ENCODE measurements around the gene FGGY.

The FGGY gene

DNA sequence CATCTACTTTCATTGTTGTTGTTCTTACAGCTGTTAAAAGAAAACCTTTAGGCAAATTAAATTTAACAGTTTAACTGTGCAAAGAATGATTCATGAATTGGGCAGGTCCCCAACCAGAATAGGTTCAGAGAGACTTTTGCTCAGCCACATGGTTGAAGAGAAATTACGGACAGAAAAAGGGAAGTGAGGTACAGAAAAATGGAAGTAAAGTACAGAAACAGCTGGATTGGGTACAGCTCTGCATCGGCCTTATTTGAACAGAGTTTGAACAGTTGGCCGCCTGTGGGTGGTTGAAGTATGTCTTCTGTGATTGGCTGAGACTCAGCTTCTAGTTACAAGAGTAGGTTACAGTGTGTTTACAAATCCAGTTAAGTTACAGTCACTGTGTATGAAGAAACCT, 210.1 kb downstream of the FGGY start:
- H3K4me3 ChIP-seq (ENCODE audit: low read depth, low read length), result no peak overlapping the region
- no peak for DNase-seq (ENCODE audit: low read depth)
- TF ChIP-seq, protein P1, sequence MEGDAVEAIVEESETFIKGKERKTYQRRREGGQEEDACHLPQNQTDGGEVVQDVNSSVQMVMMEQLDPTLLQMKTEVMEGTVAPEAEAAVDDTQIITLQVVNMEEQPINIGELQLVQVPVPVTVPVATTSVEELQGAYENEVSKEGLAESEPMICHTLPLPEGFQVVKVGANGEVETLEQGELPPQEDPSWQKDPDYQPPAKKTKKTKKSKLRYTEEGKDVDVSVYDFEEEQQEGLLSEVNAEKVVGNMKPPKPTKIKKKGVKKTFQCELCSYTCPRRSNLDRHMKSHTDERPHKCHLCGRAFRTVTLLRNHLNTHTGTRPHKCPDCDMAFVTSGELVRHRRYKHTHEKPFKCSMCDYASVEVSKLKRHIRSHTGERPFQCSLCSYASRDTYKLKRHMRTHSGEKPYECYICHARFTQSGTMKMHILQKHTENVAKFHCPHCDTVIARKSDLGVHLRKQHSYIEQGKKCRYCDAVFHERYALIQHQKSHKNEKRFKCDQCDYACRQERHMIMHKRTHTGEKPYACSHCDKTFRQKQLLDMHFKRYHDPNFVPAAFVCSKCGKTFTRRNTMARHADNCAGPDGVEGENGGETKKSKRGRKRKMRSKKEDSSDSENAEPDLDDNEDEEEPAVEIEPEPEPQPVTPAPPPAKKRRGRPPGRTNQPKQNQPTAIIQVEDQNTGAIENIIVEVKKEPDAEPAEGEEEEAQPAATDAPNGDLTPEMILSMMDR (IDR thresholded peaks at IDR 0.05; ENCODE audit: low read depth, low read length, missing control alignments), result no peak
- in situ Hi-C loops (cut with HindIII; ENCODE audit: low sequenced_read_pairs), result no loop called here

DNA sequence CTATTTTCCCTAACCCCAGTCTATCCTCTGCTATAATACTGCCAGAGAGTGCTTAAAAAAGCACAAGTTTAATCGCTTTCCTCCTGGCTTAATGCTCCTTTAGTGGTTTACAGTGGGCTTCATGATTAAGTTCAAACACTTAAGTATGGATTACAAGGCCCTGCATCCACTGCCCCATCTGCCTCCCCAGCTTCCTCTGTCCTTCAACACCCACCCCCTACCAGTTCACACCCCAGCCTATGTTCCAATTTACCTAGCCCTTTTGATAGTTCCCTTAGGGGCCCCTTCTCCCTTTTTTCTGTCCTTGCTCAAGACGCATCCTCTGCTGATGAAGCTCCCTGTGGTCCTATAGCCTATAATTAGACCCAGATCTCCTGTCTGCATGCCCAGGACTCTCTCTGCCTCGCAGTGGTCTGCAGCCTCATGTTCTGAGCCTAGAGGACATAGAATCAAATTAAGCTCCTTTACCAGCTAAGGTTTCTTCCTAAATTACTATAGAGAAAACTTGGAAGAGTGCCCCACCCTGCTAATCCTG, 212.5 kb downstream of the FGGY start:
- TF ChIP-seq, protein P1 (IDR thresholded peaks at IDR 0.05; ENCODE audit: low read depth, low read length, missing control alignments), result no peak
- DNase-seq (ENCODE audit: low read depth), result no peak
- in situ Hi-C loops (cut with HindIII; ENCODE audit: low sequenced_read_pairs), result no loop called here
- H3K4me3 ChIP-seq (ENCODE audit: low read depth, low read length), result no peak overlapping the region

DNA sequence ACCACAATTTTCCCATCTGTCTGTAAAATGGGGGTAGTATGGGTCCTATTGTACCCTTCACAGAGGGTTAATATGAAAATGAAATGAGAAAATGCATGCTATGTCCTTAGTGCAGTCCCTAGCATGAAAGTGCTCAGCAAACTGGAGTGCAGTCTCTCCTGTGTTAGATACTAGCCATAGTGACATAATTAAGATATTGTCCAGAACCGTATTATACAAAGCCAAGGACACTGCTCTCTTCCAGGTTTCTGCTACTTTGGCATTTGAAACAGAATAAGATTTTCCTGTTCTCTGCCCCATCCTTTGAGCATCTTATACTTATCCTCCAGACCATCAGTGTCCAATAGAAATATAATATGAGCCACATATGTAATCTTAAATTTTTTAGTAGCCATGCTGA, 213.4 kb downstream of the FGGY start:
- no peak overlapping the region for H3K4me3 ChIP-seq (ENCODE audit: low read depth, low read length)
- TF ChIP-seq, protein P1 (IDR thresholded peaks at IDR 0.05; ENCODE audit: low read depth, low read length, missing control alignments), result no peak
- no peak for DNase-seq (ENCODE audit: low read depth)
- in situ Hi-C loops (cut with HindIII; ENCODE audit: low sequenced_read_pairs), result no loop called here

DNA sequence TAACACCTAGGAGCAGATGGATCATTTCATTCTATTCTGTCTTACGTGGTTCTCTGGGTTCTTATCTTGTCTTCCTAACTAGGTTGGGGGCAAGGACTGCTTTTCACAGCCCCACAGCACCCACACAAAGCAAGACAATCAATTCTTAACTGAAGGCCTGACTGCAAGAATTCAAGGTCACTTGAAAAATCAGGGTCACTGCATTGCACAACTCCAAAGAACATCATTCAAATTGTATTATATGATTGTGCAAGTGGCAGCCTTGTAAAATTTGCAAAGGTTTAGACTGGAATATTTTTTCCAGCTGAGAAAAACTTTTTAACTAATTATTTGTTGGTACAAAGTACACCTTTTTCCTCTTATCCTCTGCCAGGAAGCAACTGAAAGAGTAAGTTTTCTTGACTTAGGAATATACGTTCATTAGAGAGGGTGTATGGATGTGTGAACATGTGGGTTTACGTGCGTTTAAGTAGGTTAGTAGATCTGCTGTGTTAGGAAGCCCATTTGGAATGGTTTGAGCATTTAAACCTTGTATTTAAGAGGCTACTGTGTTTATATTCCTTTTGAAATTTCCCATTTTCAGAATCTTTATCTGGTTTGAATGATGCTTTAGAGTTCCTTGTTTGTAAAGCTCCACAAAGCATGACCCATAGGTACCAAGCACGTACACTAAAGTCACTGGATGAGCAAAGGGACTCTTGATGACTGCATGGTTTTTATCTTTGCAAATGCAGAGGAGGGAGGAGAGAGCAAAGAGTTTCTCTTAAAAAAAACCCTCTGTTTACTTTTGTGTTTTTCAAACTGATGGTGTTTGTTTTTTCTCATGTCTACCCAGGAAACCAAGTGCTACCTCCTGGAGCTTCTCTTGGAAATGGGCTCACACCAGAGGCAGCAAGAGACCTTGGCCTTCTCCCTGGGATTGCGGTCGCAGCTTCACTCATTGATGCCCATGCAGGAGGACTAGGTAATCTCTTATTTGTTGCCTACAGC, 214.9 kb downstream of the FGGY start:
- no peak for DNase-seq (ENCODE audit: low read depth)
- TF ChIP-seq, protein P1 (IDR thresholded peaks at IDR 0.05; ENCODE audit: low read depth, low read length, missing control alignments), result no peak
- in situ Hi-C loops (cut with HindIII; ENCODE audit: low sequenced_read_pairs), result no loop called here

DNA sequence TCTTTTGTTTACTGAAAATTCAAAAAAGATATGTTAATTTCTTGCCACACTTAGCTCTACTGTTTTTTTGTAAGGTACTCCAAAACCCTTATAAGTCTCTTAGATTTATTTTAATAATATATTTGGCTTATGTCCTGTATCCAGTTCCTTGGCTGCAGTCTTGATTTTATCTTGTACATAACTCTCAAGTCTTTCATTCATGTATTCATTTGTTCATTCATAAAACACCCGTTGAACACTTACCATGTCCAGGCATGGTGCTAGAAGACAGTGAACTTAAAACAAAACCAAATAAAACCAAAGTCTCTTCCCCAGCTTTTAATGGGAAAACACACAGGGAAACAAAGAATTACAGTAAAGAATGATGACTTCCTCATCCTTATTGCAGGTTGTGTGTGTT, 215.8 kb downstream of the FGGY start:
- TF ChIP-seq, protein P1 (IDR thresholded peaks at IDR 0.05; ENCODE audit: low read depth, low read length, missing control alignments), result no peak
- in situ Hi-C loops (cut with HindIII; ENCODE audit: low sequenced_read_pairs), result no loop called here
- no peak for DNase-seq (ENCODE audit: low read depth)
- no peak overlapping the region for H3K4me3 ChIP-seq (ENCODE audit: low read depth, low read length)

More for the DNA sequence above, 214.9 kb downstream of the FGGY start:
- H3K4me3 ChIP-seq (ENCODE audit: low read depth, low read length), result no peak overlapping the region

DNA sequence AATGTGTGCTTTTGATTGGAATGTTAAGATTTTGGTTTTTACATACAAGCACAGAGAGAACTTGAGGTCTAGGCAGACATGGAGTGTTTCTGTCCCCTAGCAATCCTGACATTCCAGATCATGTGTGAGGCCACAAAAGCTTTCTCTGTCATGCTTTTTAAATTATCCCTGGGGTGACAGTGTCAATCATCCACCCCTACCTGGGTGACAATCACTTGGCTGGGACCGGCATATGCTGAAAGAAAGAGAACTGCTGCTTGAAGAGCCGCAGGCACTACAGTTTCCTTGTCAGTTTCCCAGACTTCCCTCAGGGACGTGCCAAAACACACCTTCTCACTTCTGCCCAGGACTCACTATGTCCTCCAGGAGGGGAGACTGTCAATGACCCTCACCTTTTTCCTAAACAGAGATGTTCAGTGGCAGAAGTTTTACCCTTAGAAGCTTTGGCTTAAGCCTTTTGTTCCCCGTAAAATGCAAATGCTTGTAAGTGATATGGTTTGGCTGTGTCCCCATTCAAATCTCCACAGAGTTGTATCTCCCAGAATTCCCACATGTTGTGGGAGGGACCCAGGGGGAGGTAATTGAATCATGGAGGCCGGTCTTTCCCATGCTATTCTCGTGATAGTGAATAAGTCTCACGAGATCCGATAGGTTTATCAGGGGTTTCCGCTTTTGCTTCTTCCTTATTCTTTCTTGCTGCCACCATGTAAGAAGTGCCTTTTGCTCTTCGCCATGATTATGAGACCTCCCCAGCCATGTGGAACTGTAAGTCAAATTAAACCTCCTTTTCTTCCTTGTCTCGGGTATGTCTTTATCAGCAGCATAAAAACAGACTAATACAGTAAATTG, 217.4 kb downstream of the FGGY start:
- H3K4me3 ChIP-seq (ENCODE audit: low read depth, low read length), result no peak overlapping the region
- in situ Hi-C loops (cut with HindIII; ENCODE audit: low sequenced_read_pairs), result no loop called here
- TF ChIP-seq, protein P1 (IDR thresholded peaks at IDR 0.05; ENCODE audit: low read depth, low read length, missing control alignments), result no peak
- DNase-seq (ENCODE audit: low read depth), result no peak
